A549 (cell line): ENCODE results near the gene RAE1.

Experiments
- CTCF ChIP-seq: fragments of >200 bp; sonication (Bioruptor Twin); formaldehyde crosslinking; IDR thresholded peaks from 3 replicates; pipeline ENCODE4 v1.5.1; 2016
- EP300 ChIP-seq, 2 experiments: fragments of >200 bp; sonication (Bioruptor Twin); formaldehyde crosslinking; IDR thresholded peaks; 2 replicates in 1 of 2; 3 replicates in 1 of 2; pipeline ENCODE4 v1.6.1; 2016 to 2017
- FOSL2 ChIP-seq, 2 experiments: fragments of 450-650 bp in 1 of 2; fragments of >200 bp in 1 of 2; sonication (Bioruptor Twin) in 1 of 2; formaldehyde crosslinking; IDR thresholded peaks; 2 replicates each; pipeline versions ENCODE4 v1.5.0 to v1.6.1; 2016 to 2020; ENCODE audit warnings: mild to moderate bottlenecking in 1 of 2, moderate library complexity in 1 of 2
- JUN ChIP-seq, 2 experiments: fragments of >200 bp; sonication (Bioruptor Twin); formaldehyde crosslinking; IDR thresholded peaks; 2 replicates in 1 of 2; 3 replicates in 1 of 2; pipeline ENCODE4 v1.6.1; 2016 to 2017
- POLR2A ChIP-seq: IDR thresholded peaks from 2 replicates; pipeline ENCODE4 v1.6.1; 2012; ENCODE audit warnings: mild to moderate bottlenecking, low read length

GRCh38 chr20:57320358-57320757, 30.7 kb upstream of the RAE1 start:
- TF ChIP-seq CTCF (no peak), JUN (IDR thresholded peaks at IDR 0.05) (no peak), POLR2A (no peak), FOSL2 (IDR thresholded peaks at IDR 0.05) (no peak), FOSL2 (CRISPR knock-in tag; IDR thresholded peaks at IDR 0.05) (no peak), EP300 (IDR thresholded peaks at IDR 0.05) (no peak)
